Measurements from ENCODE around the gene PHF5A. TPM values are rescaled to one million over a fixed set of nuclear protein-coding genes. Genes with fewer than 3 reads are reported as not detected.

The PHF5A gene
- total and polyA plus RNA-seq, 2 of the 8 experiments (the other 6 are each of a cell fraction or from before 2014, with no cell fraction given) = 119 to 135 TPM

- TF ChIP-seq RNF2 (IDR thresholded peaks at IDR 0.05; ENCODE audit: borderline replicate concordance, low read depth, low read length, missing control alignments, poor library complexity, severe bottlenecking) (no peak), SRF (IDR thresholded peaks at IDR 0.05; ENCODE audit: low read depth, low read length) (no peak), SUZ12 (IDR thresholded peaks at IDR 0.05; ENCODE audit: low read length) (no peak), SP1 (IDR thresholded peaks at IDR 0.05; ENCODE audit: low read depth, low read length) (no peak)
These were observed 36.3 kb upstream of the PHF5A start (continued) for GRCh38 chr22:41504816-41505215.

Measured in H1 (cell line).